Transverse colon (tissue), 3 donors: Measurements from ENCODE around the gene ZFAND3.

ENCODE experiments used
- CTCF ChIP-seq, 5 experiments: fragments of 200-600 bp in 3 of 5; fragments of 450-650 bp in 2 of 5; sonication (generic) in 3 of 5; IDR thresholded peaks; 1 replicate in 2 of 5; 2 replicates in 3 of 5; pipeline ENCODE4 v1.5.1; 2016 to 2017; ENCODE audit warnings: antibody characterized with exemption in 5 of 5, inconsistent platforms in 3 of 5, mild to moderate bottlenecking in 2 of 5, moderate library complexity in 1 of 5
- EP300 ChIP-seq: sonication (generic); formaldehyde crosslinking; IDR thresholded peaks from one replicate; pipeline ENCODE4 v1.6.1; 2017; ENCODE audit warnings: antibody characterized with exemption, low read depth
- POLR2A ChIP-seq: fragments of 450-650 bp; IDR thresholded peaks from one replicate; pipeline ENCODE4 v1.6.1; 2016; ENCODE audit warnings: antibody characterized with exemption, mild to moderate bottlenecking, moderate library complexity

GRCh38 chr6:37792457-37793033 is 27.0 kb upstream of the ZFAND3 start:
- TF ChIP-seq EP300 (no peak), CTCF (IDR thresholded peaks at IDR 0.05) (no peak), POLR2A (no peak)
